ENCODE data around the gene ALDH3A1. TPM values are rescaled to one million over a fixed set of nuclear protein-coding genes. Genes with fewer than 3 reads are reported as not detected.

Gene ALDH3A1
- total RNA-seq, 1 experiment from 2014 or later: 0.39 TPM

GRCh38 chr17:19785854-19786253 lies 37.8 kb upstream of the ALDH3A1 start:
- peak; percentile 62 for DNase-seq

More at GRCh38 chr17:19785854-19786253, 37.8 kb upstream of the ALDH3A1 start:
- Mint-ChIP-seq H3K4me3 (no peak overlapping the region), H3K27me3 (ENCODE audit: low read depth) (no peaks in the 10 kb centered on the region), H3K27ac (no peak overlapping the region), H3K36me3 (ENCODE audit: insufficient read depth in 1 of 3, low read depth in 3 of 3) (peaks cover 0 to 18% (median 5%) of the 10 kb centered on the region in 3 experiments; a peak in 4 of 7 replicates), H3K4me1 (no peaks in the 10 kb centered on the region), H3K9me3 (no peaks in the 10 kb centered on the region)
- Histone ChIP-seq H2BK12ac (ENCODE audit: insufficient read length, low read depth, low read length) (no peak overlapping the region), H2AFZ (ENCODE audit: low read length) (no peak overlapping the region), H2BK15ac (ENCODE audit: low read depth, low read length) (no peak overlapping the region), H2BK120ac (ENCODE audit: low read depth, low read length, poor library complexity, severe bottlenecking) (no peak overlapping the region), H2AK5ac (ENCODE audit: insufficient read length, low read length) (no peak overlapping the region), H4K8ac (replicated peaks; ENCODE audit: insufficient read length, low read depth, low read length) (no peak overlapping the region), H2BK5ac (ENCODE audit: insufficient read length, low read length) (no peak overlapping the region), H4K20me1 (ENCODE audit: control insufficient read depth, insufficient read depth, insufficient read length) (no peaks in the 10 kb centered on the region), H4K91ac (ENCODE audit: insufficient read length, low read depth, low read length) (no peak overlapping the region), H3K56ac (ENCODE audit: insufficient read length, low read depth, low read length) (no peak overlapping the region), H3K9ac (ENCODE audit: extremely low read depth, insufficient read length, low read length) (no peak overlapping the region), H3K23ac (ENCODE audit: insufficient read length, low read depth, low read length) (no peak overlapping the region), H3K4ac (ENCODE audit: low read depth, low read length) (no peak overlapping the region), H2BK20ac (ENCODE audit: low read depth, low read length, poor library complexity, severe bottlenecking) (no peak overlapping the region), H3K9me3 (ENCODE audit: control insufficient read depth, low read depth, low read length) (no peaks in the 10 kb centered on the region), H3K27ac (ENCODE audit: insufficient read length, low read depth, low read length) (no peak overlapping the region), H3K79me1 (ENCODE audit: insufficient read depth, low read depth, low read length, poor library complexity, severe bottlenecking) (no peaks in the 10 kb centered on the region), H3K79me2 (ENCODE audit: insufficient read depth, low read length) (no peaks in the 10 kb centered on the region), H3T11ph (ENCODE audit: low read length) (no peak overlapping the region), H3K27me3 (ENCODE audit: insufficient read depth, low read length) (no peaks in the 10 kb centered on the region), H3K23me2 (ENCODE audit: insufficient read length, low read depth, low read length, poor library complexity, severe bottlenecking) (no peaks in the 10 kb centered on the region), H3K18ac (ENCODE audit: insufficient read length, low read depth, low read length) (no peak overlapping the region), H3K4me2 (ENCODE audit: insufficient read depth, insufficient read length, low read length) (no peak overlapping the region), H3K4me1 (ENCODE audit: insufficient read depth, low read length) (no peaks in the 10 kb centered on the region), H3K14ac (ENCODE audit: insufficient read depth, low read length) (no peak overlapping the region), H4K5ac (ENCODE audit: insufficient read length, low read depth, low read length) (no peak overlapping the region)
- TF ChIP-seq CTCF (conservative IDR thresholded peaks at IDR 0.05): peak; percentile 54; the same call in 2 of the 3 replicates
- no CpG with 5 or more reads among the region's 4 CpGs for WGBS (ENCODE audit: extremely low coverage, insufficient read length, low lambda C conversion rate)
